SK-N-MC (cell line): Measurements from ENCODE around the gene ZDHHC11.

ENCODE experiments used
- EZH2 ChIP-seq: fragments of 200-600 bp; sonication (generic); IDR thresholded peaks from one replicate; pipeline ENCODE4 v1.6.1; 2017; ENCODE audit warnings: antibody characterized with exemption
- POLR2AphosphoS5 ChIP-seq: IDR thresholded peaks from 2 replicates; pipeline ENCODE4 v1.6.1; 2012; ENCODE audit warnings: mild to moderate bottlenecking, low read depth, low read length, borderline replicate concordance

DNA sequence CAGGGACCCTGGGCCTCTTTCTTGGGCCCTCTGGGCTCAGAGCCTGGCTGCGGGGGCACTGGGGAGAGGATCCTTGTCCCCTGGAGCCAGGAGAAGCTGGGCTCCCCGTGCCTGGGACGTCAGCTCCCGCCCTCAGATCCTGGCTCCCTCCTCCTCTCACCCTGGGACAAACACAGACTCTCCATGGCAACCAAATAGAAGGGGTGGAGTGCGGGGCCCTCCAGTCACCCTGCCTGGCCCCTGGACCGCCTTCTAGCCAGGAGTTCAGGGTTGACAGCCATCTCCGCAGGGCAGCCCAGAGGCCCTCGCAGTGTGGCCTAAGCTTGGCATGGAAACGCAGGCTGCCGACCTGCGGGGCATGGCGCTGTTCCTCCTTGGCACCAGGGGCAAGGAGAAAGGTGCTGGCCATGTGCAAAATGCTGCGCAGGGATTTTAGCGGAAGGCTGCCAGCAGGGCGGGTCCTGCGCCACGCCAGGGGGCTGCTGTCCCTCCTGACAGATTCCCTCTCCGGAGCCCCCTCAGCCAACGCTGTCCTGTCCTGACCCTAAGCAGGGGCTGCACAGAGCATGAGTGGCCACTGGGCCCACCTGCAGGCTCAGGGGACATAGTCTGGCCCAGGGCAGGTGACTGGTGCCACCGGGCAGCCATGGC lies 1.0 kb downstream of the ZDHHC11 start:
- TF ChIP-seq EZH2 (no peak), POLR2AphosphoS5 (no peak)
